SK-N-SH (cell line): Measurements from ENCODE around the gene WNT3. TPM values are rescaled to one million over a fixed set of nuclear protein-coding genes. Genes with fewer than 3 reads are reported as not detected.

Experiments
- CTCF ChIA-PET: fragments of 300-600, 350-600 bp; formaldehyde crosslinking; extraction: SDS; loops from one replicate; lab custom pipeline; 2021; lab: Yijun Ruan, JAX
- POLR2A ChIA-PET: fragments of 350-600 bp; sonication (Branson Sonifier 250); formaldehyde crosslinking; extraction: SDS; loops from one replicate; lab custom pipeline; 2020; ENCODE audit warnings: antibody characterized with exemption, inconsistent platforms; lab: Yijun Ruan, JAX
- DNase-seq: peaks from one replicate; pipeline ENCODE4 v3.0.0; 2012
- H2AFZ ChIP-seq: fragments of 200-600 bp; sonication (generic); 2 replicates; pipeline ENCODE4 v1.8.1; 2016; ENCODE audit warnings: antibody characterized with exemption, mild to moderate bottlenecking, low read depth
- H3F3A ChIP-seq: fragments of 200-600 bp; sonication (generic); replicated peaks from 2 replicates; pipeline ENCODE3; 2016; ENCODE audit warnings: antibody characterized with exemption, mild to moderate bottlenecking; ENCODE audit not compliant: insufficient read depth
- H3K27ac ChIP-seq, 2 experiments: fragments of 200-500 bp in 1 of 2; fragments of 200-600 bp in 1 of 2; sonication (Bioruptor generic) in 1 of 2; sonication (generic), shearing (Covaris generic) in 1 of 2; 2 replicates each; pipeline versions ENCODE4 v1.5.1 to v1.6.1; 2014 to 2016; ENCODE audit warnings: low read depth in 2 of 2, inconsistent platforms in 1 of 2, low read length in 1 of 2, mild to moderate bottlenecking in 1 of 2, mixed read lengths in 1 of 2
- H3K27me3 ChIP-seq: fragments of 200-600 bp; sonication (generic), shearing (Covaris generic); 2 replicates; pipeline ENCODE4 v1.6.1; 2016; ENCODE audit warnings: mixed run types; ENCODE audit not compliant: insufficient read depth
- H3K36me3 ChIP-seq, 2 experiments: fragments of 200-500 bp in 1 of 2; fragments of 200-600 bp in 1 of 2; sonication (Bioruptor generic) in 1 of 2; sonication (generic) in 1 of 2; replicated peaks in 1 of 2; 2 replicates each; pipeline versions ENCODE3 to v1.5.1; 2014 to 2016; ENCODE audit warnings: low read length in 1 of 2, mild to moderate bottlenecking in 1 of 2; ENCODE audit not compliant: insufficient read depth in 2 of 2, control insufficient read depth in 1 of 2
- H3K4me1 ChIP-seq, 2 experiments: fragments of 200-500 bp in 1 of 2; fragments of 200-600 bp in 1 of 2; sonication (Bioruptor generic) in 1 of 2; sonication (generic), shearing (Covaris generic) in 1 of 2; 2 replicates each; pipeline versions ENCODE4 v1.5.1 to v1.6.1; 2014 to 2016; ENCODE audit warnings: low read depth in 1 of 2, low read length in 1 of 2, mixed run types in 1 of 2; ENCODE audit not compliant: insufficient read depth in 2 of 2, control insufficient read depth in 1 of 2
- H3K4me2 ChIP-seq: fragments of 200-600 bp; sonication (generic), shearing (Covaris generic); 2 replicates; pipeline ENCODE4 v1.6.1; 2017; ENCODE audit warnings: mixed run types
- H3K4me3 ChIP-seq, 2 experiments: fragments of 200-500 bp in 1 of 2; fragments of 200-600 bp in 1 of 2; sonication (Bioruptor generic) in 1 of 2; sonication (generic), shearing (Covaris generic) in 1 of 2; 2 replicates each; pipeline versions ENCODE4 v1.5.1 to v1.8.1; 2014 to 2016; ENCODE audit warnings: low read depth in 2 of 2, inconsistent platforms in 1 of 2, low read length in 1 of 2, mild to moderate bottlenecking in 1 of 2, mixed read lengths in 1 of 2, moderate library complexity in 1 of 2
- H3K79me2 ChIP-seq: fragments of 200-600 bp; sonication (generic); 2 replicates; pipeline ENCODE4 v1.8.1; 2017; ENCODE audit warnings: mild to moderate bottlenecking; ENCODE audit not compliant: insufficient read depth
- H3K9ac ChIP-seq: fragments of 200-600 bp; sonication (generic); 2 replicates; pipeline ENCODE4 v1.6.1; 2017; ENCODE audit warnings: mixed run types
- H3K9me2 ChIP-seq: fragments of 200-600 bp; sonication (generic); 2 replicates; pipeline ENCODE4 v1.6.1; 2017; ENCODE audit warnings: mixed run types
- H3K9me3 ChIP-seq: fragments of 200-600 bp; sonication (generic); 2 replicates; pipeline ENCODE4 v1.6.1; 2017; ENCODE audit warnings: mixed run types, mild to moderate bottlenecking, moderate library complexity
- H4K20me1 ChIP-seq: fragments of 200-600 bp; sonication (generic); 2 replicates; pipeline ENCODE4 v1.6.1; 2017; ENCODE audit warnings: mild to moderate bottlenecking, mixed run types; ENCODE audit not compliant: insufficient read depth
- CTCF ChIP-seq: fragments of 200-600 bp; sonication (generic); IDR thresholded peaks from 2 replicates; pipeline ENCODE4 v1.6.1; 2017; ENCODE audit warnings: antibody characterized with exemption, mild to moderate bottlenecking, moderate library complexity
- FOSL2 ChIP-seq: IDR thresholded peaks from 2 replicates; pipeline ENCODE4 v1.4.0; 2012; ENCODE audit warnings: low read depth, mild to moderate bottlenecking, moderate library complexity, borderline replicate concordance
- FOXM1 ChIP-seq: IDR thresholded peaks from 2 replicates; pipeline ENCODE4 v1.4.0; 2012; ENCODE audit warnings: low read depth, mild to moderate bottlenecking
- GATA2 ChIP-seq: sonication (generic); formaldehyde crosslinking; IDR thresholded peaks from 2 replicates; pipeline ENCODE4 v1.5.0; 2020; ENCODE audit warnings: mild to moderate bottlenecking, missing genetic modification reagents
- JUND ChIP-seq: IDR thresholded peaks from 2 replicates; pipeline ENCODE4 v1.4.0; 2012
- MEF2A ChIP-seq: IDR thresholded peaks from 2 replicates; pipeline ENCODE4 v1.4.0; 2012; ENCODE audit warnings: low read depth, borderline replicate concordance
- MXI1 ChIP-seq: IDR thresholded peaks from 2 replicates; pipeline ENCODE4 v1.6.1; 2012; ENCODE audit warnings: mild to moderate bottlenecking, low read depth, low read length, improper control_type of control experiment
- POLR2AphosphoS5 ChIP-seq: IDR thresholded peaks from 2 replicates; pipeline ENCODE4 v1.6.1; 2012; ENCODE audit warnings: low read depth, low read length
- RAD21 ChIP-seq: IDR thresholded peaks from 2 replicates; pipeline ENCODE4 v1.6.1; 2012; ENCODE audit warnings: mild to moderate bottlenecking, low read length
- RFX5 ChIP-seq: IDR thresholded peaks from 2 replicates; pipeline ENCODE4 v1.6.1; 2012; ENCODE audit warnings: mild to moderate bottlenecking, improper control_type of control experiment, low read length
- SIN3A ChIP-seq: IDR thresholded peaks from 2 replicates; pipeline ENCODE4 v1.6.1; 2012; ENCODE audit warnings: low read depth, mild to moderate bottlenecking, low read length, moderate library complexity, borderline replicate concordance
- TEAD4 ChIP-seq: IDR thresholded peaks from 2 replicates; pipeline ENCODE4 v1.4.0; 2012; ENCODE audit warnings: mild to moderate bottlenecking, borderline replicate concordance; ENCODE audit not compliant: insufficient read depth
- ZBTB33 ChIP-seq: IDR thresholded peaks from 2 replicates; pipeline ENCODE4 v1.4.0; 2012; ENCODE audit warnings: low read depth, borderline replicate concordance
- WGBS: methylation state at CpG from one replicate; pipeline ENCODE4 v1.1.6; 2017; ENCODE audit warnings: low lambda C conversion rate; 5-methylcytosine and 5-hydroxymethylcytosine counted together
- polyA plus RNA-seq, 3 experiments: library from polyadenylated mRNA; depleted of rRNA; stranded (reverse); fragments of >200 nt; gene quantifications; 2 replicates each; pipeline ENCODE4 v1.2.3, GENCODE V29; 2012
- TF ChIP-seq, protein P1 (sequence below): IDR thresholded peaks from 2 replicates; pipeline ENCODE4 v1.6.1; 2012; ENCODE audit warnings: mild to moderate bottlenecking, low read depth, low read length, moderate library complexity

The WNT3 gene
- polyA plus RNA-seq, 1 of the 3 experiments (the other 2 are of a cell fraction): 5.3 TPM

DNA sequence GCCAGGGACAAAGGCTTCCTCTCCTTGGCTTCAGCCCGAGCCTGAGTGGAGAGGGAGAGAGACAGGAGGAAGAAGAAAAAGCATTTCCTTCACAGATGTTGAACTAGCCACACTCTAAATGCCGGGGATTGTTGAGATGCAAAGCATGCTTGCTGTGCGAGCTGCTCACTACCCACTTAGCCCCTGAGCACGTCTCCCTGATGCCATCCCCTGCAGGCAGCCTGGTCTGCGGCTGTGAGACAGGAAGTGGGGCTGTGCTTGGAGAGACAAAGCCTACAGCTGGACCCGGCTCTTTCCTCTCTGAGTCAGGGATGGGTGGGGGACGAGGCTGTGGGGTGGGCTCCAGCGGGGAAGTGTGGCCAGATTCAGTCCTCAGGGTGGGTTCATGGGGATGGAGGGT is 46.6 kb upstream of the WNT3 start:
- H3K9me2 ChIP-seq: no peaks in the 10 kb centered on the region
- no peak overlapping the region for H2AFZ ChIP-seq
- no peak overlapping the region for H3K9ac ChIP-seq
- H4K20me1 ChIP-seq: no peaks in the 10 kb centered on the region
- no peaks in the 10 kb centered on the region for H3K36me3 ChIP-seq
- no peak for TF ChIP-seq JUND
- no peak for TF ChIP-seq ZBTB33
- no peak for TF ChIP-seq MEF2A
- TF ChIP-seq CTCF: no peak
- no peak for TF ChIP-seq RFX5
- H3K4me3 ChIP-seq: no peak overlapping the region
- H3K79me2 ChIP-seq: no peaks in the 10 kb centered on the region
- ChIA-PET POLR2A (no interaction called here), CTCF (interaction anchor here (0.8 to 4.6 kb wide), 5 partner anchors 11 to 136 kb away, joined by 3 to 21 read pairs (median 3); no protein-coding TSS in a partner anchor)
- WGBS: 41% methylated on average over 8 of the region's 8 CpGs
- H3F3A ChIP-seq: no peaks in the 10 kb centered on the region
- H3K4me1 ChIP-seq: peaks cover 0 to 5% of the 10 kb centered on the region in 2 experiments; a peak in 1 of 4 replicates
- no peak overlapping the region for H3K27ac ChIP-seq
- no peak overlapping the region for H3K4me2 ChIP-seq
- H3K9me3 ChIP-seq: no peaks in the 10 kb centered on the region
- 0 out of 2 replicates have a peak, but pooled peaks cover 2% of the 10 kb centered on the region for H3K27me3 ChIP-seq
- peak; percentile 51 for DNase-seq

- H3K9ac ChIP-seq: no peak overlapping the region
- no peak overlapping the region for H2AFZ ChIP-seq
- no peaks in the 10 kb centered on the region for H3K9me3 ChIP-seq
- no peaks in the 10 kb centered on the region for H3F3A ChIP-seq
- ChIA-PET CTCF (interaction anchor here (3.1 to 4.6 kb wide), 2 partner anchors 22 to 78 kb away, joined by 17 to 21 read pairs; no protein-coding TSS in a partner anchor), POLR2A (no interaction called here)
- 0 out of 2 replicates have a peak, but pooled peaks cover 4% of the 10 kb centered on the region for H3K27me3 ChIP-seq
- WGBS: 52% methylated on average over 8 of the region's 8 CpGs
- no peak overlapping the region for H3K4me3 ChIP-seq
- no peaks in the 10 kb centered on the region for H3K9me2 ChIP-seq
- DNase-seq: no peak
- H3K36me3 ChIP-seq: no peaks in the 10 kb centered on the region
- H3K4me1 ChIP-seq: no peaks in the 10 kb centered on the region; a peak in 1 of 4 replicates
- no peak overlapping the region for H3K27ac ChIP-seq
- no peaks in the 10 kb centered on the region for H3K79me2 ChIP-seq
- no peaks in the 10 kb centered on the region for H4K20me1 ChIP-seq
- no peak overlapping the region for H3K4me2 ChIP-seq
- no peak for TF ChIP-seq POLR2AphosphoS5
- TF ChIP-seq MXI1: no peak
- no peak for TF ChIP-seq TEAD4
- no peak for TF ChIP-seq SIN3A
- TF ChIP-seq FOXM1: no peak
- no peak for TF ChIP-seq FOSL2
- TF ChIP-seq GATA2 (CRISPR knock-in tag): no peak
- no peak for TF ChIP-seq RAD21
- TF ChIP-seq, protein P1, sequence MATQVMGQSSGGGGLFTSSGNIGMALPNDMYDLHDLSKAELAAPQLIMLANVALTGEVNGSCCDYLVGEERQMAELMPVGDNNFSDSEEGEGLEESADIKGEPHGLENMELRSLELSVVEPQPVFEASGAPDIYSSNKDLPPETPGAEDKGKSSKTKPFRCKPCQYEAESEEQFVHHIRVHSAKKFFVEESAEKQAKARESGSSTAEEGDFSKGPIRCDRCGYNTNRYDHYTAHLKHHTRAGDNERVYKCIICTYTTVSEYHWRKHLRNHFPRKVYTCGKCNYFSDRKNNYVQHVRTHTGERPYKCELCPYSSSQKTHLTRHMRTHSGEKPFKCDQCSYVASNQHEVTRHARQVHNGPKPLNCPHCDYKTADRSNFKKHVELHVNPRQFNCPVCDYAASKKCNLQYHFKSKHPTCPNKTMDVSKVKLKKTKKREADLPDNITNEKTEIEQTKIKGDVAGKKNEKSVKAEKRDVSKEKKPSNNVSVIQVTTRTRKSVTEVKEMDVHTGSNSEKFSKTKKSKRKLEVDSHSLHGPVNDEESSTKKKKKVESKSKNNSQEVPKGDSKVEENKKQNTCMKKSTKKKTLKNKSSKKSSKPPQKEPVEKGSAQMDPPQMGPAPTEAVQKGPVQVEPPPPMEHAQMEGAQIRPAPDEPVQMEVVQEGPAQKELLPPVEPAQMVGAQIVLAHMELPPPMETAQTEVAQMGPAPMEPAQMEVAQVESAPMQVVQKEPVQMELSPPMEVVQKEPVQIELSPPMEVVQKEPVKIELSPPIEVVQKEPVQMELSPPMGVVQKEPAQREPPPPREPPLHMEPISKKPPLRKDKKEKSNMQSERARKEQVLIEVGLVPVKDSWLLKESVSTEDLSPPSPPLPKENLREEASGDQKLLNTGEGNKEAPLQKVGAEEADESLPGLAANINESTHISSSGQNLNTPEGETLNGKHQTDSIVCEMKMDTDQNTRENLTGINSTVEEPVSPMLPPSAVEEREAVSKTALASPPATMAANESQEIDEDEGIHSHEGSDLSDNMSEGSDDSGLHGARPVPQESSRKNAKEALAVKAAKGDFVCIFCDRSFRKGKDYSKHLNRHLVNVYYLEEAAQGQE: no peak
- no peak for TF ChIP-seq ZBTB33
- no peak for TF ChIP-seq JUND
Measured at GRCh38 chr17:46863383-46864121, 45.1 kb upstream of the WNT3 start.
